ENCODE measurements around the gene WLS.

WLS gene

DNA sequence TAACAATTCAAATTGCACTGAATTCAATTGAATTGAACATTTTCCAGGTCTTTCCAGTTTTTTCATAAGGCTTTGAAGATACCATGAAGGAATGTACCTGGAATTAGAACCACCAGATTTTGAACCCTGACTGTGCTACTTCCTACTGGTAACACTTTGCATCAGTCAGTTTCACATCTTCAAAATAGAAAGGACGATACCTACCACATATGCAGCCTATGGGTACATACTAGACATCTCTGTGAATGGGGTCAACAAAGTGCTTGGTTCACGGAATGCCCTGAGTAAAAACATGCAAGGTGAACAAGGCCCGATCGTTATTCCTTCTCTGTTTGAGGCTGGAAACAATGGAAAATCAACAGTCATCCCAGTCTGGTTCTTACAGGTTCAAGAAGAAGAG is 41.2 kb upstream of the WLS start:
- TF ChIP-seq ZFP30 (CRISPR knock-in tag; IDR thresholded peaks at IDR 0.05) (no peak), ISL1 (CRISPR knock-in tag; IDR thresholded peaks at IDR 0.05) (no peak), ZNF8 (CRISPR knock-in tag; IDR thresholded peaks at IDR 0.05) (no peak), CSDC2 (CRISPR knock-in tag; IDR thresholded peaks at IDR 0.05) (no peak), TCF4 (CRISPR knock-in tag; IDR thresholded peaks at IDR 0.05; ENCODE audit: borderline replicate concordance) (no peak), TSHZ2 (CRISPR knock-in tag; IDR thresholded peaks at IDR 0.05) (no peak), RARB (CRISPR knock-in tag; IDR thresholded peaks at IDR 0.05) (no peak), OSR1 (CRISPR knock-in tag; IDR thresholded peaks at IDR 0.05) (no peak), SNAI2 (CRISPR knock-in tag; IDR thresholded peaks at IDR 0.05) (no peak), ZFP3 (CRISPR knock-in tag; IDR thresholded peaks at IDR 0.05) (no peak), PPARA (CRISPR knock-in tag; IDR thresholded peaks at IDR 0.05; ENCODE audit: borderline replicate concordance) (no peak), TOX (CRISPR knock-in tag; IDR thresholded peaks at IDR 0.05; ENCODE audit: borderline replicate concordance) (no peak), ZC3H10 (CRISPR knock-in tag; IDR thresholded peaks at IDR 0.05) (no peak), ZNF565 (CRISPR knock-in tag; conservative IDR thresholded peaks at IDR 0.05; ENCODE audit: low read depth) (no peak), ESRRG (CRISPR knock-in tag; IDR thresholded peaks at IDR 0.05) (no peak), PATZ1 (CRISPR knock-in tag; IDR thresholded peaks at IDR 0.05; ENCODE audit: borderline replicate concordance) (no peak)
- TF ChIP-seq, protein P1, sequence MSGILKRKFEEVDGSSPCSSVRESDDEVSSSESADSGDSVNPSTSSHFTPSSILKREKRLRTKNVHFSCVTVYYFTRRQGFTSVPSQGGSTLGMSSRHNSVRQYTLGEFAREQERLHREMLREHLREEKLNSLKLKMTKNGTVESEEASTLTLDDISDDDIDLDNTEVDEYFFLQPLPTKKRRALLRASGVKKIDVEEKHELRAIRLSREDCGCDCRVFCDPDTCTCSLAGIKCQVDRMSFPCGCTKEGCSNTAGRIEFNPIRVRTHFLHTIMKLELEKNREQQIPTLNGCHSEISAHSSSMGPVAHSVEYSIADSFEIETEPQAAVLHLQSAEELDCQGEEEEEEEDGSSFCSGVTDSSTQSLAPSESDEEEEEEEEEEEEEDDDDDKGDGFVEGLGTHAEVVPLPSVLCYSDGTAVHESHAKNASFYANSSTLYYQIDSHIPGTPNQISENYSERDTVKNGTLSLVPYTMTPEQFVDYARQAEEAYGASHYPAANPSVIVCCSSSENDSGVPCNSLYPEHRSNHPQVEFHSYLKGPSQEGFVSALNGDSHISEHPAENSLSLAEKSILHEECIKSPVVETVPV (CRISPR knock-in tag; IDR thresholded peaks at IDR 0.05): no peak
- no peak for ATAC-seq

DNA sequence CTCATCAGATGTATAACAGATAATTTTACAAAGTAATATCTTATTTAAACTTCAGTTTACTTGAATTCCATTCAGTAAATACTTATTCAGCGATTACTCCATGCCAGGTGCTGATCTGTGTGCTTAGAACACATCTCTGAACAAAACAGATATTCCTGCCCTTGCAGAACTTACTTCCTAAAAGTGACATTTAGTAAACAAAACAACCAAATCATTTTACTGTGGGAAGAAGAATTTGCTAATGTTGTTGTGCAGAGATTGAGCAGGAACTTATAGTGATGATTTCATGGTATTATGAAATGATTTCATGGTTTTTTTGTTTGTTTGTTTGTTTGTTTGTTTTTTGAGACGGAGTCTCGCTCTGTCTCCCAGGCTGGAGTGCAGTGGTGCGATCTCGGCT is 39.3 kb upstream of the WLS start:
- no peak for ATAC-seq
- TF ChIP-seq CSDC2 (CRISPR knock-in tag; IDR thresholded peaks at IDR 0.05) (no peak), OSR1 (CRISPR knock-in tag; IDR thresholded peaks at IDR 0.05) (no peak), GLIS3 (CRISPR knock-in tag; IDR thresholded peaks at IDR 0.05) (no peak), ZNF8 (CRISPR knock-in tag; IDR thresholded peaks at IDR 0.05) (no peak), TSHZ2 (CRISPR knock-in tag; IDR thresholded peaks at IDR 0.05) (no peak), POU6F1 (CRISPR knock-in tag; IDR thresholded peaks at IDR 0.05; ENCODE audit: borderline replicate concordance, low read depth) (no peak)
- TF ChIP-seq, protein P1 (CRISPR knock-in tag; IDR thresholded peaks at IDR 0.05): no peak
